H1 (cell line): ENCODE results near the gene USH2A. TPM values are rescaled to one million over a fixed set of nuclear protein-coding genes. Genes with fewer than 3 reads are reported as not detected.

Experiments
- CTCF ChIA-PET: fragments of 300-600 bp; sonication (Branson Sonifier 250); formaldehyde crosslinking; loops from one replicate; lab custom pipeline; 2021; ENCODE audit not compliant: partially characterized antibody; lab: Charles Lee
- POLR2A ChIA-PET: fragments of 300-600 bp; sonication (Branson Sonifier 250); formaldehyde crosslinking; loops from one replicate; lab custom pipeline; 2021; ENCODE audit warnings: inconsistent platforms; ENCODE audit not compliant: partially characterized antibody; lab: Charles Lee
- DNase-seq, 2 experiments: peaks; one replicate each; pipeline versions ENCODE4 v3.0.0 to v3.0.0-alpha.2; 2010 to 2022; ENCODE audit warnings: low spot score in 2 of 2, low read depth in 1 of 2, mixed read lengths in 1 of 2
- FAIRE-seq: peaks from 2 replicates; lab custom pipeline; 2011; peaks lifted over from hg19 to GRCh38; lab: Jason Lieb, UNC
- H2AFZ ChIP-seq: 2 replicates; pipeline ENCODE4 v1.8.1; 2012; ENCODE audit warnings: low read length, inconsistent platforms
- H2AK5ac ChIP-seq: 2 replicates; pipeline ENCODE4 v1.6.1; 2013; ENCODE audit warnings: low read depth, low read length
- H2BK120ac ChIP-seq: replicated peaks from 2 replicates; pipeline ENCODE3; 2013; ENCODE audit warnings: low read depth, low read length, inconsistent platforms
- H2BK12ac ChIP-seq: 2 replicates; pipeline ENCODE4 v1.6.1; 2013; ENCODE audit warnings: low read depth, low read length
- H2BK15ac ChIP-seq: 2 replicates; pipeline ENCODE4 v1.6.1; 2013; ENCODE audit warnings: low read length
- H2BK20ac ChIP-seq: 2 replicates; pipeline ENCODE4 v1.6.1; 2013; ENCODE audit warnings: low read length
- H2BK5ac ChIP-seq: 2 replicates; pipeline ENCODE4 v1.6.1; 2013; ENCODE audit warnings: low read depth, low read length
- H3K14ac ChIP-seq: 2 replicates; pipeline ENCODE4 v1.6.1; 2013; ENCODE audit warnings: inconsistent platforms; ENCODE audit not compliant: insufficient read length
- H3K18ac ChIP-seq: 2 replicates; pipeline ENCODE4 v1.6.1; 2013; ENCODE audit warnings: low read length; ENCODE audit errors: extremely low read depth
- H3K23ac ChIP-seq: 2 replicates; pipeline ENCODE4 v1.6.1; 2013; ENCODE audit warnings: inconsistent platforms; ENCODE audit not compliant: insufficient read length
- H3K23me2 ChIP-seq: 2 replicates; pipeline ENCODE4 v1.6.1; 2013; ENCODE audit warnings: low read depth, low read length
- H3K27ac ChIP-seq: 2 replicates; pipeline ENCODE4 v1.6.1; 2011; ENCODE audit warnings: low read depth, low read length, inconsistent platforms
- H3K27me3 ChIP-seq, 4 experiments: replicated peaks in 1 of 4; 1 replicate in 1 of 4; 2 replicates in 3 of 4; pipeline versions ENCODE4 v1.6.1 to v1.8.1; 2011 to 2013; ENCODE audit warnings: low read length in 3 of 4, mild to moderate bottlenecking in 3 of 4, inconsistent platforms in 2 of 4, mixed read lengths in 2 of 4, moderate library complexity in 1 of 4; ENCODE audit not compliant: control insufficient read depth in 3 of 4, insufficient read depth in 3 of 4; ENCODE audit errors: extremely low read depth in 1 of 4
- H3K36me3 ChIP-seq, 4 experiments: 2 replicates each; pipeline versions ENCODE4 v1.6.1 to v1.8.1; 2011 to 2013; ENCODE audit warnings: mild to moderate bottlenecking in 4 of 4, low read length in 3 of 4, moderate library complexity in 2 of 4, control low read depth in 1 of 4, inconsistent platforms in 1 of 4; ENCODE audit not compliant: insufficient read depth in 4 of 4, control insufficient read depth in 2 of 4
- H3K4ac ChIP-seq: replicated peaks from 2 replicates; pipeline ENCODE3; 2013; ENCODE audit warnings: low read length, low read depth, mixed read lengths, inconsistent platforms; ENCODE audit not compliant: insufficient read length
- H3K4me1 ChIP-seq, 4 experiments: replicated peaks in 1 of 4; 1 replicate in 1 of 4; 2 replicates in 3 of 4; pipeline versions ENCODE4 v1.6.1 to v1.8.1; 2011 to 2013; ENCODE audit warnings: low read length in 3 of 4, inconsistent platforms in 2 of 4, mixed read lengths in 1 of 4; ENCODE audit not compliant: insufficient read depth in 4 of 4, control insufficient read depth in 3 of 4
- H3K4me2 ChIP-seq, 2 experiments: 2 replicates each; pipeline versions ENCODE4 v1.6.1 to v1.8.1; 2011 to 2013; ENCODE audit warnings: low read depth in 2 of 2, low read length in 2 of 2, control low read depth in 1 of 2, inconsistent platforms in 1 of 2, mild to moderate bottlenecking in 1 of 2; ENCODE audit not compliant: insufficient read depth in 1 of 2
- H3K4me3 ChIP-seq, 4 experiments: fragments of 200-600, 300-600 bp in 1 of 4; sonication (generic), shearing (Covaris generic), sonication (Bioruptor Twin) in 1 of 4; 2 replicates each; pipeline versions ENCODE4 v1.5.1 to v1.8.1; 2011 to 2016; ENCODE audit warnings: low read length in 4 of 4, low read depth in 3 of 4, control low read depth in 2 of 4, inconsistent platforms in 2 of 4, mild to moderate bottlenecking in 2 of 4, mixed read lengths in 1 of 4, moderate library complexity in 1 of 4; ENCODE audit not compliant: insufficient read depth in 2 of 4; ENCODE audit errors: extremely low read depth in 1 of 4
- H3K56ac ChIP-seq: replicated peaks from 2 replicates; pipeline ENCODE3; 2013; ENCODE audit warnings: low read depth, mild to moderate bottlenecking, mixed read lengths, low read length, inconsistent platforms; ENCODE audit not compliant: insufficient read length
- H3K79me1 ChIP-seq: 2 replicates; pipeline ENCODE4 v1.6.1; 2013; ENCODE audit warnings: low read depth, low read length, control low read depth
- H3K79me2 ChIP-seq, 2 experiments: 2 replicates each; pipeline versions ENCODE4 v1.6.1 to v1.8.1; 2012 to 2013; ENCODE audit warnings: low read length in 2 of 2, mild to moderate bottlenecking in 2 of 2, inconsistent platforms in 1 of 2; ENCODE audit not compliant: insufficient read depth in 2 of 2, control insufficient read depth in 1 of 2
- H3K9ac ChIP-seq, 4 experiments: replicated peaks in 1 of 4; 1 replicate in 1 of 4; 2 replicates in 3 of 4; pipeline versions ENCODE4 v1.6.1 to v1.8.1; 2011 to 2013; ENCODE audit warnings: low read depth in 3 of 4, low read length in 3 of 4, control low read depth in 2 of 4, mild to moderate bottlenecking in 2 of 4, moderate library complexity in 2 of 4, inconsistent platforms in 1 of 4; ENCODE audit errors: extremely low read depth in 1 of 4
- H3K9me3 ChIP-seq, 2 experiments: 2 replicates each; pipeline versions ENCODE4 v1.6.1 to v1.8.1; 2012 to 2013; ENCODE audit warnings: mild to moderate bottlenecking in 2 of 2, moderate library complexity in 2 of 2, control low read depth in 1 of 2, inconsistent platforms in 1 of 2, low read depth in 1 of 2, low read length in 1 of 2, mixed read lengths in 1 of 2; ENCODE audit not compliant: insufficient read depth in 2 of 2
- H4K20me1 ChIP-seq, 2 experiments: replicated peaks in 1 of 2; 2 replicates each; pipeline versions ENCODE3 to v1.8.1; 2011 to 2013; ENCODE audit warnings: inconsistent platforms in 2 of 2, low read length in 2 of 2, mild to moderate bottlenecking in 1 of 2; ENCODE audit not compliant: insufficient read depth in 2 of 2, control insufficient read depth in 1 of 2
- H4K5ac ChIP-seq: 2 replicates; pipeline ENCODE4 v1.6.1; 2013; ENCODE audit warnings: low read length, low read depth, mixed read lengths, inconsistent platforms; ENCODE audit not compliant: insufficient read length
- H4K8ac ChIP-seq: 2 replicates; pipeline ENCODE4 v1.8.0; 2013; ENCODE audit warnings: mild to moderate bottlenecking, moderate library complexity, low read length, inconsistent platforms; ENCODE audit not compliant: insufficient read depth; ENCODE audit errors: extremely low read depth
- H4K91ac ChIP-seq: replicated peaks from 2 replicates; pipeline ENCODE3; 2013; ENCODE audit warnings: low read length, mixed read lengths, inconsistent platforms; ENCODE audit not compliant: insufficient read length
- CTBP2 ChIP-seq: IDR thresholded peaks from 2 replicates; pipeline ENCODE4 v1.7.0; 2011; ENCODE audit warnings: borderline replicate concordance, mild to moderate bottlenecking, moderate library complexity, mixed read lengths, low read length; ENCODE audit not compliant: insufficient read depth, insufficient read length
- EGR1 ChIP-seq: IDR thresholded peaks from 2 replicates; pipeline ENCODE4 v1.6.1; 2011; ENCODE audit warnings: low read depth, low read length, borderline replicate concordance
- EZH2 ChIP-seq: fragments of 200-600 bp; sonication (generic); IDR thresholded peaks from 2 replicates; pipeline ENCODE4 v1.7.1; 2012; ENCODE audit warnings: low read depth, mild to moderate bottlenecking, moderate library complexity, low read length, inconsistent platforms; ENCODE audit not compliant: severe bottlenecking
- FOSL1 ChIP-seq: IDR thresholded peaks from 2 replicates; pipeline ENCODE4 v1.6.1; 2011; ENCODE audit warnings: mild to moderate bottlenecking, low read depth, low read length, moderate library complexity; ENCODE audit not compliant: insufficient read depth
- GABPA ChIP-seq: IDR thresholded peaks from 2 replicates; pipeline ENCODE4 v1.6.1; 2011; ENCODE audit warnings: mild to moderate bottlenecking, low read length, moderate library complexity, borderline replicate concordance; ENCODE audit not compliant: insufficient read depth
- JUN ChIP-seq: IDR thresholded peaks from 2 replicates; pipeline ENCODE4 v1.6.1; 2011; ENCODE audit warnings: low read depth, mild to moderate bottlenecking, improper control_type of control experiment, low read length
- KDM1A ChIP-seq: fragments of 200-600, 300-600 bp; sonication (generic); IDR thresholded peaks from 2 replicates; pipeline ENCODE4 v1.7.1; 2016; ENCODE audit warnings: mild to moderate bottlenecking, low read length, borderline replicate concordance
- KDM4A ChIP-seq: IDR thresholded peaks from one replicate; pipeline ENCODE4 v1.7.1; 2012; ENCODE audit warnings: low read depth, mild to moderate bottlenecking, moderate library complexity, low read length, inconsistent platforms; ENCODE audit not compliant: severe bottlenecking
- NANOG ChIP-seq: IDR thresholded peaks from 2 replicates; pipeline ENCODE4 v1.6.1; 2011; ENCODE audit warnings: low read length, low read depth, mild to moderate bottlenecking, inconsistent platforms; ENCODE audit not compliant: insufficient read depth, poor library complexity, severe bottlenecking
- NRF1 ChIP-seq: IDR thresholded peaks from 2 replicates; pipeline ENCODE4 v1.6.1; 2011; ENCODE audit warnings: mild to moderate bottlenecking, low read depth, low read length, improper control_type of control experiment
- PHF8 ChIP-seq: fragments of 200-600 bp; sonication (generic); conservative IDR thresholded peaks from 2 replicates; pipeline ENCODE4 v1.7.1; 2012; ENCODE audit warnings: low read depth, mild to moderate bottlenecking, inconsistent platforms, low read length, moderate library complexity
- RXRA ChIP-seq: IDR thresholded peaks from 2 replicates; pipeline ENCODE4 v1.6.1; 2011; ENCODE audit warnings: low read depth, mild to moderate bottlenecking, low read length, moderate library complexity; ENCODE audit not compliant: insufficient read depth
- SIRT6 ChIP-seq: IDR thresholded peaks from one replicate; pipeline ENCODE4 v1.7.1; 2012; ENCODE audit warnings: low read length, inconsistent platforms
- SP4 ChIP-seq: IDR thresholded peaks from 2 replicates; pipeline ENCODE4 v1.6.1; 2012; ENCODE audit warnings: low read length, inconsistent platforms
- TCF12 ChIP-seq: IDR thresholded peaks from 2 replicates; pipeline ENCODE4 v1.6.1; 2011; ENCODE audit warnings: low read depth, mild to moderate bottlenecking, low read length
- WGBS, 2 experiments: shearing (Covaris generic) in 1 of 2; methylation state at CpG; one replicate each; pipeline versions ENCODE4 v1.1.6 to v1.1.7; 2013 to 2015; ENCODE audit warnings: low lambda C conversion rate in 2 of 2, mixed read lengths in 2 of 2, inconsistent platforms in 1 of 2, low coverage in 1 of 2, missing lambda C conversion rate in 1 of 2; ENCODE audit not compliant: insufficient replicate concordance in 2 of 2, insufficient coverage in 1 of 2, insufficient read length in 1 of 2; ENCODE audit errors: extremely low coverage in 1 of 2, missing lambda C conversion rate in 1 of 2; 5-methylcytosine and 5-hydroxymethylcytosine counted together
- polyA plus RNA-seq, 7 experiments: library from polyadenylated mRNA; depleted of rRNA in 3 of 7; stranded (reverse) in 5 of 7; unstranded in 2 of 7; fragments of >200 nt in 5 of 7; fragments of 200-250 nt in 2 of 7; gene quantifications; 1 replicate in 5 of 7; 2 replicates in 1 of 7; 4 replicates in 1 of 7; pipeline versions ENCODE4 v1.2.1 to v1.2.3, GENCODE V29; 2011 to 2013; ENCODE audit warnings: missing spikeins in 2 of 7, mixed read lengths in 2 of 7
- total RNA-seq: library from RNA; stranded (reverse); fragmentation: NEBNext Ultra II Directional; extraction: Animal tissue kit (Norgen Biotek cat#: 25700); gene quantifications from 2 replicates; pipeline ENCODE4 v1.2.1, GENCODE V29; 2021

Gene USH2A
- total and polyA plus RNA-seq, 2 of the 8 experiments (the other 6 are each of a cell fraction or from before 2014, with no cell fraction given): 0.02 to 0.17 TPM

GRCh38 chr1:215765833-215766232, 657.4 kb downstream of the USH2A start:
- no peak overlapping the region for H3K14ac ChIP-seq
- 85% methylated on average over 1 of the region's 1 CpG; no CpG with 5 or more reads in 1 of the 2 experiments for WGBS, 2 experiments
- POLR2A ChIA-PET: no interaction called here
- TF ChIP-seq RXRA (no peak), KDM4A (no peak), NANOG (no peak), JUN (no peak), FOSL1 (no peak), TCF12 (no peak), EGR1 (no peak), GABPA (no peak), SIRT6 (no peak), KDM1A (no peak), SP4 (no peak), CTBP2 (no peak), PHF8 (no peak), NRF1 (no peak), EZH2 (no peak)

More at GRCh38 chr1:215765833-215766232, 657.4 kb downstream of the USH2A start:
- Histone ChIP-seq H3K23ac (no peak overlapping the region), H3K4me3 (no peak overlapping the region), H2BK15ac (no peak overlapping the region), H4K5ac (no peak overlapping the region), H3K18ac (no peak overlapping the region), H3K36me3 (no peaks in the 10 kb centered on the region), H2BK20ac (no peak overlapping the region), H2AK5ac (no peak overlapping the region), H2BK120ac (no peak overlapping the region), H3K27ac (no peak overlapping the region), H4K20me1 (no peaks in the 10 kb centered on the region), H4K91ac (no peak overlapping the region), H3K4me1 (peaks cover 0 to 11% (median 0%) of the 10 kb centered on the region in 4 experiments; a peak in 2 of 7 replicates), H3K79me1 (no peaks in the 10 kb centered on the region), H3K79me2 (no peaks in the 10 kb centered on the region), H2BK5ac (no peak overlapping the region), H3K23me2 (no peaks in the 10 kb centered on the region), H3K4ac (no peak overlapping the region), H4K8ac (no peak overlapping the region), H3K27me3 (no peaks in the 10 kb centered on the region), H3K56ac (no peak overlapping the region), H3K9me3 (no peaks in the 10 kb centered on the region), H3K9ac (no peak overlapping the region), H2AFZ (no peak overlapping the region), H2BK12ac (no peak overlapping the region), H3K4me2 (no peak overlapping the region)
- CTCF ChIA-PET: no interaction called here
- FAIRE-seq (no peak), DNase-seq (no peak)
